Measurements from ENCODE around the gene C9orf152.
"Not testable (repeated sequence)": the region's sequence is repeated elsewhere in the genome, so short reads cannot be mapped to it uniquely, and the experiment has no call there.

The C9orf152 gene, protein sequence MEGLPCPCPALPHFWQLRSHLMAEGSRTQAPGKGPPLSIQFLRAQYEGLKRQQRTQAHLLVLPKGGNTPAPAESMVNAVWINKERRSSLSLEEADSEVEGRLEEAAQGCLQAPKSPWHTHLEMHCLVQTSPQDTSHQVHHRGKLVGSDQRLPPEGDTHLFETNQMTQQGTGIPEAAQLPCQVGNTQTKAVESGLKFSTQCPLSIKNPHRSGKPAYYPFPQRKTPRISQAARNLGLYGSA

DNA sequence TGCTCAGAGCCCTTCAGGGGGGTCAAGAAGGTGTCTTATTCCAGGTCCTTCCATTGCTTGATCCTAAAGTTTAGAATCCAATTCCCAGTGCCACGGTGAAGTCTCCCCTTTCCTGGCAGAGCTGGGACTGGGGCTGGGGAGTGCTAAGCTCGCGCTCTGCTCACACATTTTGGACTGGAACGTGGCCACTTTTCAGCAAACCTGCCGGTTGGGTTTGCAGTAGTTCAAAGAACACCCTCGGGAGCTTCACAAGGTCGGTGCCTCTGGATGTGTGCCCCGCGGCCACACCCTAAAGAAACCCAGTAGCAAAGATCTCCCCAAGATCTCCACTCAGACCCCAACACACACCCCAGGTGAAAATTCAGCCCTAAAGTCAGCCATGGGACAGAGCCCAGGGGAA, at the start of gene C9orf152:
TSS of gene C9orf152 (minus strand) at position 129 of the 400 bp plus-strand sequence. CDS start 580 bp downstream, outside the sequence.
- DNase-seq = no peak

DNA sequence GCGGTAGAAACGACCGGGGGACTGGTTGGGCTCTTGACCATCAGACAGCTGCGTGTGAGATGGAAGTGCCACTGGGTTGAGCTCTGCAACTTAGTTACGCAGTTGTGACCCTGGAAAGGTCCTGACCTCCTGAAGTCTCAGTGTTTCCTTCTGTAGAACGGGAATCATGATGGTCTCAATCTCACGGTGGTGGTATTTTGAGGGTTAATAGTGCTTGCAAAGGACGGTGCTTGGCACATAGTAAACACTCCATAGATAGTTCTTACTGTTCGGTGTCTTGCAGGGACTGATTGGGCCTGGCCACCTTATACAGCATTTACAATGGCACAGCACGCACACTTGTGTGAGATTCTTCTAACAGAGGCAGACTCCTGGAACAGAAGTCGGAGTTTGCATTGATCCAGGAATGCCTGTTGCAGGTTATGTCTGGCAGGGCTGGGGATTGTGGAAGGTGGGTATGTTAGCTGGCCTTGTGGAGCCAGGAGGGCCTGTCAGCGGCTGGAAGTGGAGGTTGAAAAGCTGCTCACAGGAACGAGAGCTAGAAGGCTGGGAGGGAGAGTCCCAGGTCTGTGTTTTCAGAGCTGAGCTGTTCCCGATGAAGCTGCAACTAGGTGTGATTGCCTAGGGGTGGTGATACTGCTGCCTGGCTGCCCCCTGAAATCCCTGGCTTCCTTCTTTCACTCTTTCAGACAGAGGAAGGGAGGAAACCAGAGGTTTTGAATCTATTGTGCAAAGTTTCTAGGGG, 49.3 kb upstream of the C9orf152 start:
- DNase-seq = no peak

- DNase-seq = peak; percentile 36
These were observed 48.6 kb upstream of the C9orf152 start, which contains the start of gene TXN for GRCh38 chr9:110256380-110257096. TSS of gene TXN (minus strand) at chr9:110256507. CDS start at chr9:110256435, 72 bp downstream.

GRCh38 chr9:110255463-110256379, 47.8 kb upstream of the C9orf152 start:
- no peak for DNase-seq

GRCh38 chr9:110255034-110255462, 47.1 kb upstream of the C9orf152 start:
- DNase-seq = no peak

GRCh38 chr9:110254500-110254899, 46.5 kb upstream of the C9orf152 start:
- no peak for DNase-seq

DNA sequence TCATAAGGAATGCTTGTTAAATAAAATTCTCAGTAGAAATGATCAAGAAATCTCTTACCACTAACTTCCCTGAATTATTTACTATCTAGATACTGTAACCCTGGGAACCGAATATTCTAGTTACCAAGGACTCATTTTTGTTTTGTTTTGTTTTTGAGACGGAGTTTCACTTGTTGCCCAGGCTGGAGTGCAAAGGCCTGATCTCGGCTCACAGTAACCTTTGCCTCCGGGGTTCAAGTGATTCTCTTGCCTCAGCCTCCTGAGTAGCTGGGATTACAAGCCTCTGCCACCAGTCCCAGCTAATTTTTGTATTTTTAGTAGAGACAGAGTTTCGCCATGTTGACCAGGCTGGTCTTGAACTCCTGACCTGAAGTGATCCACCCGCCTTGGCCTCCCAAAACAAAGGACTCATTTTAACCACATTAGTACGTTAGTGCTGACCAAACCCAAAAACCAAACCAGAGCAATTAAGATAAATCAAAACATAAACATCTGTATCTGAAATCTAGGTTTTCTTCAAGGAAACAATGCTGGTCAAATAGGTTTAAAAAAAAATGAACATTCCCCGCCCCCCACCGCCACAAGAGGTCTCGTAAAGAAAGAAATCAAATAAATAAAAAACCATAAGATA, 44.7 kb upstream of the C9orf152 start:
- DNase-seq = no peak

GRCh38 chr9:110251770-110252169, 43.8 kb upstream of the C9orf152 start:
- not testable (repeated sequence) for DNase-seq

DNA sequence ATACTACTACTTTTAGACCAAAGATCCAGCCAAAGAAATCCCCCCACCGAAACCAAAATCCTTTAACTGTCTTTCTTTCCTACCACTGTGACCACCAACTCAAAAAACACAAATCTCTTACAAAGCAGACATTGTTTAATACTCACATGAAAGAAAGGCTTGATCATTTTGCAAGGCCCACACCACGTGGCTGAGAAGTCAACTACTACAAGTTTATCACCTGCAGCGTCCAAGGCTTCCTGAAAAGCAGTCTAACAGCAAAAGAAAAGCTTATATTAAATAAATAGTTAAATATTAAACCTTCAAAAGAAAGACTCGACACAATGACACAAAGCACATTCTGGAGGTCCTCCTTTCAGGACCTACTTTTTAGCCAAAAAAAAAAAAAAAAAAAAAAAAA, 43.3 kb upstream of the C9orf152 start:
- no peak for DNase-seq

DNA sequence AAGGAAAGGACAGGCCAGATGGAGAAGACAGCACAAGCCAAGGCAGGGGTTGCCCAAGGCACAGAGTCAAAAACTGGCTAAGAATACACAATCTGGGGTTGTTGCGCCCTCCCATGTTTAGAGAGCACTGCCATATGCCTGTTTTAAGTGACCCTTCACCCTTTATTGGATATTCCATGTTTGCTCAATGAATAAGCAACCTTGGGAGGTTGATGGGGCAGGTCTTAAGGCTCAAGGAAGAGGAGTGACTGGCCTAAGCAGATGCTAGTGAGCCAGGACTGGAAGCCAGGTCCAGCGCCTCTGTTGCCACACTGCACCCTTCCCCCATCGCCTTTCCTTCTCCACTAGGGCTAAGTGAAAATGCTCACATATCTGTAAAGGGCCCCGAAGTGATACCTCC, 41.6 kb upstream of the C9orf152 start:
- no peak for DNase-seq

GRCh38 chr9:110248361-110248760, 40.4 kb upstream of the C9orf152 start:
- DNase-seq = no peak

DNA sequence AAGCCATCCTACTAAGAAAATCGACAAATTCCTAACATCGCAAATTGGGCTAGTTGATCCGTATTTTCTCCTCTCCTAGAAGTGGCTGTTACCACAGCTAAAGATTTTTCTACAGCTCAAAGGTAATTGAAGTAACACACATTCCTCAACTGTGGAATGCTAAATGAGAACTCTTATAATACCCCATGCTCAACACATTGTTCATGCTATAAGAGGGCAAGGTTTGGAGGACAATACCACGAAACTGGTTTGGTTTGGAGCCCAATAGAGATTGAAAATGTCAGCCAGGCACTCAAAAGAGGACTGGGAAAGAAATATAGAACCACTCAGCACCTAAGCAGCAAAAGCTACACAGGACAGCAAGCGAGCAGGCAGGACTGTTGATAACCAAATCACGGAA, 38.3 kb upstream of the C9orf152 start:
- DNase-seq = no peak

- DNase-seq = no peak
These were observed 36.7 kb upstream of the C9orf152 start for GRCh38 chr9:110244616-110245015.

DNA sequence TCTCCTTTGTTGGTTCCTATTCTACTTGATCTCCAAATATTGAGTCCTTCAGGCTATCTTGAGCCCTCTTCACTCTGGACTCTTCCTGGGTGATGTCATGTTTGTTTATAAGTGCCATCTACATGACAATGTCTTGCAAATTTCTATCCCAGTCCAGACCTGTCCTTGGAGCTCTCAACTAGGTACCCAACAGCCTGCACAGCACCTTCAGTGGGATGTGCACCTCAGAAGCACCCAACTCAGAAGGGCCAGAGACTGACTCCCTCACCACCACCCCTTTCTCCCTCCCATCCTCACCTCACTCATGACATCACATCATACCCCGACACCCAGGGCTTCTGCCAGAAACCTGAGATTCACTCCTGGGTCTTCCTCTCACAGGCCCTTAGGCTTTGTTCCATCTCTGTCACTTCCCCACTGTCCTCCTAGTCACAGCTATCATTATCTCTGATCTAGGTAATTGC, 33.9 kb upstream of the C9orf152 start:
- no peak for DNase-seq

DNA sequence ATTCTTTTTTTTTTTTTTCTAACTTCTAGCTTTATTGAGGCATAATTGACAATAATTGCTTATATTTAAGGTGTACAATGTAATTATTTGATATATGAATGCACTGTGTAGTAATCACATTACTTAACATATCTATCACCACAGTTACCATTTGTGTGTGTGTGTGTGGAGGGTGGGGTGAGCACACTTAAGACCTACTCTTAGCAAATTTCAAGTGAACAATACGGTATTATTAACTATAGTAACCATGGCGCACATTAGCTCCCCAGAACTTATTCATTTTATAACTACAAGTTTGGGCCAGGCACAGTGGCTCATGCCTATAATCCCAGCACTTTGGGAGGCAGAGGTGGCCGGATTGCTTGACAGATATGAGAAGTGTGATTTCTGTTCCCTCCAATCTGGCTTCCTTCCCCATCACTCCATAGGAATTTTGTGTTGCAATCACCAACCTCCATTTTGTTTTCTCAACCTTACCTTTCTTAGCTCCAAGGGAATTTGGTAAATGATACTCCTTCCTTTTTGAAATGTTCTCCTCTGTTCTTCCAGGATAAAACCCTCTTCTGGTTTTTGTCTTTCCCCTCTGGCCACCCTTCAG, 33.4 kb upstream of the C9orf152 start:
- no peak for DNase-seq

DNA sequence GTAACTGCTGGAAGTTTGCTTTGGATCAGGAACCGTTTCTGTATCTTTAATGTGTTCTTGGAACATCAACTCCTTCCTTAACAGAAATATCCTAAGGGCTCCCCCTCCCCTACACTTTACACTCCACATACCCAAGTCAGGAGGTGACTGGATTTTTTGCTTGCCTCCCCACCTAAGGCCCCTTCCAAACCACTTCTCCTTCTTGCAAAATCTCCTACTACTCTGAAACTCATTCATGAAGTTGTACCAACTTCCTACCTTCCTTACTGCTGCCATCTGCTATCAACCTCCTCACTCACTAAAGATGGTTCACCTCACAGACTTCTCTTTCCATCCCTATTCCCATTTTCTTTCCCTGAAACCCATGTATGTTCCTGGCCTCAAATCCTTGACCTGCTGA, 32.2 kb upstream of the C9orf152 start:
- DNase-seq = no peak

DNA sequence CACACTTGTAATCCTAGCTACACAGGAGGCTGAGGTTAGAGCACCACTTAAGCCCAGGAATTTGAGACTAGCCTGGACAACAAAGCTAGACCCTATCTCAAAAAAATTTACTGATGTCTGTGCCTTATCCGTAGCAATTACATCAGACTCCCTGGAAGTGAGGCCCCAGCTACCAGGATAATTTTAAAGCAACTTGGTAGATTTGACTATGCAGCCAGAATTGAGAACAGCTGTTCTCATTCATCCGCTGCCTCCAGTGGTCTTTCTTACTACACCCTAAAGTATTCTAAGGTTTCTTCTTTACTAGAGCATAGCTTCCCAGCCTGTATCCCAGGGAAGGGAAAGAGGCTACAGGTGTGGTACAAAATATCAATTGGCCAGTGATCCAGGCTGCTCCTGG, 20.4 kb upstream of the C9orf152 start:
- no peak for DNase-seq

DNA sequence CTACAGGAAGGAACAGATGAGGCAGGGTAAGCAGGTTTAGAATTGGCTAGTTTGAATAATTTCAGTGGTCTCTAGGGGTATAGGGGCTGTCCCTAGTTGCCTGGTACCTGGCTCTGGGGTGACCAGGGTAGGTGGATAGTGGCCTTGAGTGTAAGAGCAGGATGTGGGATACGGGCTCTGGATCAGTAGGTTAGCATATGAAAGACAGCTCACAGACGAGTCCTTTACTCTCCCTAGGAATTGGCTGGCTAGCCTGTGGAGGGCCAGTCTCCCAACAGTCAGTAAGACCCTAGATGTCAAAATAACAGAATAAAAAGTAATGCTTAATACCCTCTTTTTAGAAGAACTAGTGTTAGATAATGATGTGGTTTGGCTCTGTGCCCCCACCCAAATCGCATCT, 16.6 kb upstream of the C9orf152 start:
- no peak for DNase-seq

DNA sequence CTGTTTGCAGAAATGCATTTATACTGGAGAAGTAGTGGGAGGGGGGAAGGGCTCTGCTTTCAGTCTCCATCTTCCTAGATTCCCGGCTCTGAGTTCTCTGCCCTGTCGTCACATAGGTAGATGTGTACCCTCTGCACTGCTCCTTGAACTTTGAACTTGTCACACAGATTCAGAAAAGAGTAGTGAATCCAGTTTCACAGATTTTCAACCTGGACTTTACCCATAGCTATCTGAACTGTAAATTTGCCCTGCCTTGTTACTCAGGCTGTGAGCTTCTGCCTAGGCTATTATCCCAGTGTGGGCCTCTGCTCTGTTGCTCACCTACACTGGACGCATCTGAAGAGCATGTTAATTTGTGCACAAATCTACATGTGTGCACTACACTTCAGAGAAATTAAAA, 12.8 kb upstream of the C9orf152 start:
- no peak for DNase-seq

DNA sequence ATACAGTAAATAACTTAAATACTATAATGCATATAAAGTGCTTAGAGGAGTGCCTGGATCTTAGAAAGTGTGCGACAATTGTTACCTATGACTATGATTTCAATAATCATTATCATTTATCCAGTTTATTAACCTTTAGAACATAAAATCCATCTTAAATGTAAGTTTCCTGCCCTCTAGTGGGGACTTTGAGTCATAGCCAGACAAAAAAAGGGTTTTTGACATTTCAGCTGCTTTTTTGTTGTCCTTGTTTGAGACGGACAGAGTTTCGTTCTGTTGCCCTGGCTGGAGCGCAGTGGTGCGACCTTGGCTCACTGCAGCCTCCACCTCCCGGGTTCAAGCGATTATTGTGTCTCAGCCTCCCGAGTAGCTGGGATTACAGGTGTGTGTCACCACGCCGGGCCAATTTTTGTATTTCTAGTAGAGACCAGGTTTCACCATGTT, 9.7 kb upstream of the C9orf152 start:
- no peak for DNase-seq

- no peak for DNase-seq
These were observed 6.8 kb upstream of the C9orf152 start for GRCh38 chr9:110214586-110215355.
